ENCODE measurements around the gene IRAK1.

IRAK1 gene

GRCh38 chrX:154019633-154020528 is at the start of gene IRAK1:
TSS of gene IRAK1 (minus strand) at chrX:154019902. CDS start at chrX:154019812, 90 bp downstream.
- TF ChIP-seq, protein P1, sequence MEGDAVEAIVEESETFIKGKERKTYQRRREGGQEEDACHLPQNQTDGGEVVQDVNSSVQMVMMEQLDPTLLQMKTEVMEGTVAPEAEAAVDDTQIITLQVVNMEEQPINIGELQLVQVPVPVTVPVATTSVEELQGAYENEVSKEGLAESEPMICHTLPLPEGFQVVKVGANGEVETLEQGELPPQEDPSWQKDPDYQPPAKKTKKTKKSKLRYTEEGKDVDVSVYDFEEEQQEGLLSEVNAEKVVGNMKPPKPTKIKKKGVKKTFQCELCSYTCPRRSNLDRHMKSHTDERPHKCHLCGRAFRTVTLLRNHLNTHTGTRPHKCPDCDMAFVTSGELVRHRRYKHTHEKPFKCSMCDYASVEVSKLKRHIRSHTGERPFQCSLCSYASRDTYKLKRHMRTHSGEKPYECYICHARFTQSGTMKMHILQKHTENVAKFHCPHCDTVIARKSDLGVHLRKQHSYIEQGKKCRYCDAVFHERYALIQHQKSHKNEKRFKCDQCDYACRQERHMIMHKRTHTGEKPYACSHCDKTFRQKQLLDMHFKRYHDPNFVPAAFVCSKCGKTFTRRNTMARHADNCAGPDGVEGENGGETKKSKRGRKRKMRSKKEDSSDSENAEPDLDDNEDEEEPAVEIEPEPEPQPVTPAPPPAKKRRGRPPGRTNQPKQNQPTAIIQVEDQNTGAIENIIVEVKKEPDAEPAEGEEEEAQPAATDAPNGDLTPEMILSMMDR (conservative IDR thresholded peaks at IDR 0.05), result no peak; the same call in 1 of the 2 replicates
- peak within 1 kb of the TSS; percentile 91 for H3K27ac ChIP-seq

DNA sequence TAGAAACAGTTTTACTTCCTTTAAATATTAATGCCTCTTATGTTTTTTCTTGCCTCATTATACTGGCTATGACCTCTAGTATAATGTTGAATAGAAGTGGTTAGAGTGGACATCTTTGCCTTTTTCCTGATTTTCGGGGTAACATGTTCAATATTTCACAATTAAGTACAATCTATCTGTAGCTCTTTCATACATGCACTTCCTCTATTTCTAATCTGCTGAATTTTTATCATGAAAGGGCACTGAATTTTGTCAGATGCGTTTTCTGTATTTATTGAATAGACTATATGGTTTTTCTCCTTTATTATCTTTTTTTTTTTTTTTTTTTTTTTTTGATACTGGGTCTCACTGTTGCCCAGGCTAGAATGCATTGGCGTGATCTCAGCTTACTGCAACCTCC is 48.9 kb upstream of the IRAK1 start:
- no peak overlapping the region for H3K27ac ChIP-seq
- TF ChIP-seq, protein P1 (conservative IDR thresholded peaks at IDR 0.05), result no peak

GRCh38 chrX:154064637-154065435 is 45.1 kb upstream of the IRAK1 start:
- TF ChIP-seq, protein P1 (conservative IDR thresholded peaks at IDR 0.05), result no peak
- no peak overlapping the region for H3K27ac ChIP-seq

DNA sequence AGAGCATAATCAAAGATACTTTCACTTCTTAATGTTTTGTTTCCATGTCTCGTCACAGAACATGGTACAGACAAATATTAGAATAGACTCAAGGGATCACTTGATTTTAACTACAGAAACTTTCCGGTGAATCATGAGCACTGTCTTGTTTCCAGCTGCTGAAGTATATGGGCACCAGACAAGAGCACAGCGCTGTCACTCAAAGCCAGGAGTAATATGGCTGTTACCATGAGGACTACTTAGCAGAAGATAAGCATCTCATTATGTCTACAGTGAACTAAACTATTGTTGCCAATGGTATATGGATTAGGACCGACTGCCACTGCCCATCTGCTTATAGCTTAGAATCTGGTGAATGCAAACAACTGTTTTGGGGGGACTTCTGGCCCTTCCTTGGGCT is 43.5 kb upstream of the IRAK1 start:
- TF ChIP-seq, protein P1 (conservative IDR thresholded peaks at IDR 0.05), result no peak

DNA sequence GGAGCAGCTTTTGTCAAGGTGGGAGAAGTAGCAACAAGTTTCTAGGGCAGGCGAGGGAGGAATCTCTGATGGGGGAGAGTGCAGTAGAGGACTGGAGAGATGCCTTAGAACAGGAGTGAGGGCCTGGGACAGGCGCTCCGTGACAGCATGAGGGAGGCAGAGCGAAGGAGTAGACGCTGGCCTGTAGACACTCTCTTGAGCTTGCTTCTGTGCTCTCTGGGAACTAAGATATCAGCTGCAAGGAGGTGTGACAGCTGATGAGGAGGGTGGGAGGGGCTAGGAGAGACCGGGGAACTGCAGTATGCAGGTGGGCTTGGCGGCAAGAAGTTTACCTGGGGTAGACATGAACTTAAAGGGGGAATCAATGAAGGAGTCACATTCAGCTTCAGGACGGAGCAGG is 42.1 kb upstream of the IRAK1 start:
- TF ChIP-seq, protein P1 (conservative IDR thresholded peaks at IDR 0.05), result no peak
- H3K27ac ChIP-seq, result no peak overlapping the region

More for the DNA sequence above, 43.5 kb upstream of the IRAK1 start:
- no peak overlapping the region for H3K27ac ChIP-seq

DNA sequence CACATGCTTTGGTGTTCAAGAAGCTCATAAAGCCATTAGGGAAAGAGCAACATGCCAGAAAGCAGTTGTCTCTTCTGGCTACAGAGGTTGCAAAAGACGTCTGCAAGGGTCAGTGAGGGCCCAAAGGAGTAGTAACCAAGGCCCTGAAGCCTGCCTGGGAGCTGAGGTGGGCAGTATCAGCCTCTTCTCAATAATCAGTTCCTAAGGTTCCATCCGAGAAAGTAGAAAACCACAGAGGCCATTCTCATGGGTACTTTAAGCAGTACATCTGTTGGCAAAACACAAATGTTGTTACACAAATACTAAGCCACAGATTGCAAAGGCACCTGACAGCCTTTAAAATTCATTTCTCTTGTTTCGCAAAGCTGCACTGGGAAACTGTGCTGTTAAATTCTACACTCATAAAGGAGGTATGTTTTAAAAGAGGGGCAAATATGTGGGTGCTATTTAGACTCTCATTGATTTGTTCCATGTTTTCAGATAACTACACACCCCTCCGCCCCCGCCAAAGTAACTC is 40.1 kb upstream of the IRAK1 start:
- H3K27ac ChIP-seq, result peak overlapping the region; percentile 32; the same call in 1 of the 2 replicates
- TF ChIP-seq, protein P1 (conservative IDR thresholded peaks at IDR 0.05), result no peak

- peak overlapping the region; percentile 32; the same call in 1 of the 2 replicates for H3K27ac ChIP-seq
- TF ChIP-seq, protein P1 (conservative IDR thresholded peaks at IDR 0.05), result no peak
Measured at GRCh38 chrX:154059231-154059630, 39.5 kb upstream of the IRAK1 start.
